ENCODE measurements around the gene GPR137B. TPM values are rescaled to one million over a fixed set of nuclear protein-coding genes. Genes with fewer than 3 reads are reported as not detected.

Gene GPR137B
- total and polyA plus RNA-seq, 2 experiments from 2014 or later = 0.87 to 3.0 TPM

DNA sequence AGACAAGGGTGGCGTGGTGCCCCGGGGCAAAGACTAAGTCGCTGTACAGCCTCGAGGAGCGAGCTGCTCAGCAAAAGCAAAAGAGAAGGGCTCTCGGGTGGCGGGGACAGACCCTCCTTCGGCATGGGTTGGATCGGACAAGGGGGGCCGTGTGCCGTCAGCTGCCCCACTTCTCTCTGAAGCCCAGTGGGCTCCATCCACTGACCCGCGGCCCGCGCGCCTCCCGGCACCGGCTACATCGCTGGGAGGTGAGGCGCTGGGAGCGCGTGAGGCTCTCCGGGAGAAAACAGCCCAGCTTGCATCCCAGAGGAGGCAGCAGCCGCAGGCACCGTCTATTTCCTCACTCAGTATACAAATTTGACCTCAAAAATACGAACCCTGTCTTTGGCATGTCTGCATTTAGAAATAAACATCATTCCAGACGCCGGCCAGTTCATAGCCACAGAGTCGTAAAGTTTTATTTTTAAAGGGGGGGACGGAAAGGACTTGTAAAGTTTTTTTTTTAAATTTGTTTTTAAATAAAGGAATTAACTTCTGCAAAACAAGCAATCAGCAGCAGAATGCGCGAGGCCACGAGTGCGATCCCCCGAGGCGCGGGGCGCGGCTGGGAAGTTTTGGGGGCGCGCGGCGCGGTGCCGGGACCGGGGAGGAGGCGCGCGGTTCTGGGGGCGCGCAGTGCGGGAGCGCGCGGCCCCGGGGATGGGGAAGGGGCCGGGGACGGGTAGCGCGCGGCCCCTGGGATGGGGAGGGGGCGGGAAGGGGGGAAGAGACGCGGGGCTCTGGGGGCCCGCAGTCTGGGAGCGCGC lies 689 bp upstream of the GPR137B start:
- Histone ChIP-seq H3K4me3 (peak overlapping the region; percentile 68), H3K36me3 (no peaks in the 10 kb centered on the region), H3K4me1 (ENCODE audit: low read depth) (no peaks in the 10 kb centered on the region), H3K9me3 (ENCODE audit: low read depth) (no peaks in the 10 kb centered on the region), H3K27me3 (peaks cover 89% of the 10 kb centered on the region), H3K27ac (no peak overlapping the region)
- TF ChIP-seq CTCF (IDR thresholded peaks at IDR 0.05; ENCODE audit: low read depth, low read length) = no peak
- DNase-seq (ENCODE audit: low read depth in 1 of 2, low spot score in 1 of 2) = peak; percentile 52 to 61

- no peak for TF ChIP-seq CTCF (IDR thresholded peaks at IDR 0.05; ENCODE audit: low read depth, low read length)
- Histone ChIP-seq H3K36me3 (no peaks in the 10 kb centered on the region), H3K27ac (no peak overlapping the region), H3K27me3 (peaks cover 76% of the 10 kb centered on the region), H3K4me3 (peak overlapping the region; percentile 68), H3K9me3 (ENCODE audit: low read depth) (no peaks in the 10 kb centered on the region), H3K4me1 (ENCODE audit: low read depth) (no peaks in the 10 kb centered on the region)
- DNase-seq (ENCODE audit: low read depth in 1 of 2, low spot score in 1 of 2) = peak in 1 of 2 donors; percentile 72
Observed at GRCh38 chr1:236143104-236143948, 987 bp downstream of the GPR137B start.

DNA sequence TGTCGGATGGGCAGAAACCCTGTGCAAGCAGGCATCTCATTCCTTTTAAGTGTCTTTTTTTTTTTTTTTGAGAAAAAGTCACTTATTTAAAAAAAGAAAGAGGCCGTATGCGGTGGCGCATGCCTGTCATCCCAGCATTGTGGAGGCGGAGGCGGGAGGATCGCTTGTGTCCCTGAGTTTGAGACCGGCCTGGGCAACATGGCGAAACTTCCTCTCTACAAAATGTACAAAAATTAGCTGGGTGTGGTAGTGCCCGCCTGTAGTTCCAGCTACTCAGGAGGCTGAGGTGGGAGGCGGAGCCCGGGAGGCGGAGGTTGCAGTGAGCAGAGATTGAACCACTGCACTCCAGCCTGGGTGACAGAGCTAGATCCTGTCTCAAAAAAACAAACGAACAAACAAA lies 1.7 kb downstream of the GPR137B start:
- Histone ChIP-seq H3K36me3 (no peaks in the 10 kb centered on the region), H3K4me3 (no peak overlapping the region), H3K27me3 (peaks cover 69% of the 10 kb centered on the region), H3K4me1 (ENCODE audit: low read depth) (no peaks in the 10 kb centered on the region), H3K27ac (no peak overlapping the region), H3K9me3 (ENCODE audit: low read depth) (no peaks in the 10 kb centered on the region)
- no peak for TF ChIP-seq CTCF (IDR thresholded peaks at IDR 0.05; ENCODE audit: low read depth, low read length)
- DNase-seq (ENCODE audit: low read depth in 1 of 2, low spot score in 1 of 2) = no peak

DNA sequence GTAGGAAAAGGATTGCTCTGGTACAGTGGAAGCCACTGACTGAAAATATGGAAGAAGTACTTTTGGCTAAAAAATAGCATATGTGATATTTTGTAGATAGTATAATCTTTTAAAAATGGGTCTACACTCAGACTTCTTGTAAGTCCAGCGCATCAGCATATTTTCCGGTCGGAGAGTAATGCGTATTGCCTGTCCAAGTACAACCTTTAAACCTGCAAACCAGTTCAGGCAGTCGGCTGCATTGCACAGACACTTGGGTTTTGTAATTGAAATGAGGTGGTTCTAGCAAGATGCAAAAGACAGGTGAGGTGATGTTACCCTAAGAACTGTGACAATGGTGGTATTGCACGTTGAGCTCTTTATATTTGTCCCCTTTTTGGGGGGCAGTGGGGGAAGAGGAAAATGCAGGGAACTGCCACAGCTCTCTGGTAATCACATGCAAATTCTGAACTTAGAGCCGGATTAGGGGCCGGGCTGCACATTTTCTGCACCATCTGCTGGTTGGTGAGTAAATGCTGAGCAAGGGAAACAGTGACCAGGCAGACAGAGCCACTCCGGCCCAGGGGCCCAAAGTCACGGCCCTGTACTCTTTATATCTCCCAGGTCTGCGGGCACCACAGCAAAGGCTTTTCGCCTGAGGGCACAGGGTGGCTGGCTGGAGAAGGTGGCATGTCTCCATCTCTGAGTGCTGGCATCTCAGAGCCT lies 2.3 kb downstream of the GPR137B start:
- H3K27me3 ChIP-seq = peaks cover 63% of the 10 kb centered on the region
- TF ChIP-seq CTCF (IDR thresholded peaks at IDR 0.05; ENCODE audit: low read depth, low read length) = no peak

DNA sequence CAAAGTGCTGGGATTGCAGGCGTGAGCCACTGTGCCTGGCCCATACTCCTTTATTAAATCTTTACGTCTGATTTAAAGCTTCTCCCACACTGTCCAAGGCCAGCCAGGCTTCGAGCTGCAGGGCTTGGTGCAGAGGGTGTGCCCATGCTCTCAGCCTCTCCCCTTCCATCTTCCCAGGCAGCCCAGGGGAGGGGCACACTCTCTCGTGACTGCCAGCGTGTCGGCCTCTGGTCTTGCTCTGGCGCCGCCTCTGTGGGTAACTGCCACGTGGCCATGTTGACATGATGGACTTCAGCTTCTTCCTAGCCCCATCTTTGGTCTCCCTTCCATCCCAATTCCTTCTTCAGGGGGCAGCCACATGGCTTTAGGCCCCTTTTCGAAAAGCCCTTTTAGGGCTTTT lies 4.7 kb downstream of the GPR137B start:
- Histone ChIP-seq H3K9me3 (ENCODE audit: low read depth) (no peaks in the 10 kb centered on the region), H3K27ac (no peak overlapping the region), H3K36me3 (no peaks in the 10 kb centered on the region), H3K27me3 (peaks cover 39% of the 10 kb centered on the region), H3K4me3 (no peak overlapping the region), H3K4me1 (ENCODE audit: low read depth) (no peaks in the 10 kb centered on the region)
- TF ChIP-seq CTCF (IDR thresholded peaks at IDR 0.05; ENCODE audit: low read depth, low read length) = no peak
- no peak for DNase-seq (ENCODE audit: low read depth in 1 of 2, low spot score in 1 of 2)

More for the DNA sequence above, 2.3 kb downstream of the GPR137B start:
- no peaks in the 10 kb centered on the region for H3K4me1 ChIP-seq (ENCODE audit: low read depth)
- H3K36me3 ChIP-seq = no peaks in the 10 kb centered on the region
- H3K9me3 ChIP-seq (ENCODE audit: low read depth) = no peaks in the 10 kb centered on the region
- no peak overlapping the region for H3K27ac ChIP-seq
- no peak overlapping the region for H3K4me3 ChIP-seq
- no peak for DNase-seq (ENCODE audit: low read depth in 1 of 2, low spot score in 1 of 2)
